ENCODE measurements around the gene PDIK1L. TPM values are rescaled to one million over a fixed set of nuclear protein-coding genes. Genes with fewer than 3 reads are reported as not detected.

Gene PDIK1L
- 10 to 100 TPM; 21.0 to 25.8 TPM for total RNA-seq

DNA sequence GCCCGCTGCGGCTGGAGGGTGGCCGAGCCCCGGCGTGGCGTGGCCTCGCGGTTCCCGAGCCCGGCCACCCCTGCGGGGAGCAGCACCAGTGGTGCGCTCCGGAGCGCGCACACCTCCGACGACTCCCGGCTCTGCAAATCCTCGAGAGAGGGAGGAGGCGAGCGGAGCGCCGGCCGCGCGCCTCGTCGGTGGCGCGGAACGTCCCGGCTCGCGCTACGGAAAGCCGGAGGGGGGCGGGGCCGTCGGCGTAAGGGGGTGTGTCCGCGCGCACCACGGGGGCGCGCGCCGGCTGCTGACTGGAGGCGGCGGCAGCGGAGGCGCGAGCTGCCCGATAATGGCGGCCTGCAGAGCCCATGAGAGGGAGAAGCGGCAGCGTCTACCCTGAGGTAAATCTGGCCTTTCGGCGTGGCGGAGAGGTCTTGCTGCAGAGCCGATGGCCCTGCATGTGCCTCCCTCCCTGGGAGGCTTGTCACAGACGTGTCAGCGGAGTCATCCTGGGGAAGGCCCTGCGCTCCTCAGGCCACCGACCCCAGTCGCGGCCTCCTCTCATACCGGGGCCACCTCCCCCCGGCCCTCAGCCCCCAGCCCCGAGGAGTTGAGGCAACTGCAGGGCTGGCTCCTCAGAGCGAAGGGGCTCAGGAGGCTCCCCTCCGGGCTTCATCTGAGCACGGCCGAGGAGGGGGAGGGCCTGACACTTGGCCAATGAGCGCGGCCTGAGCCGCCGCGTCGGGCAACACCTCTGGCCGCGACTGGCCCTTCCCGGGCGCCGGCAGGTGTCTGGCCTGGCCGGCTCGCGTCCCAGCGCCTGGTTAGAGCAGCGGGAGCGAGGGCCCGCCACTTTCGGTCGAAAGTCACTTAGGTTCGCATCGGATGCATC is at the start of gene PDIK1L:
Gene PDIK1L (plus strand): TSS at position 295 of the 877 bp plus-strand sequence. CDS start 2,485 bp downstream, outside the sequence.
- Mint-ChIP-seq H3K27ac (peak within 1 kb of the TSS; percentile 92), H3K9me3 (no peaks in the 10 kb centered on the region), H3K4me1 (peaks cover 38% of the 10 kb centered on the region), H3K36me3 (ENCODE audit: low read depth) (peaks cover 8% of the 10 kb centered on the region), H3K27me3 (no peaks in the 10 kb centered on the region), H3K4me3 (peak within 1 kb of the TSS; percentile 89)
- CTCF ChIA-PET = interaction anchor here (0.6 to 2.5 kb wide), 6 partner anchors 10 to 948 kb away, joined by 3 to 8 read pairs (median 4); partner anchors contain the start of gene ZNF593
- peak; percentile 93 for DNase-seq
- POLR2A ChIA-PET = interaction anchor here (0.8 to 1.9 kb wide), 3 partner anchors 12 to 27 kb away, joined by 4 to 9 read pairs (median 8); no protein-coding TSS in a partner anchor

DNA sequence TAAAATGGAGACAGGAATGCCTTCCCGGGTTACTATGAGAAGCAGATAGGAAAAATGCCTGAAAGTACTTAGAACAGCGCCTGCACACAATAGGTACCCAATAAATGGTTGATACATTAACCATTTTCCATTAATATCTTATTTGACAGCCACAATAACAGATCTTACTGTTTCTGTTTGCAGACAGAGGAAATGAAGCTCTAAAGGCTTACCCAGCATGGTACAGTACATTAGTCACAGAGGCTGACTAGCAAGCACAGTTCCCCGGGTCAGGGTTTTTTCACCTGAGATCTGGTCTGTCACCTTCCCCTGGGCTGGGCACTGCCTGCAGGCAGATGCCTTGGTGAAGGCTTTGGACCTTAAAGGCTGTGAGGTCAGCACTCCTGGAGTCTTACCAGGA is 47.1 kb upstream of the PDIK1L start:
- CTCF ChIA-PET = interaction anchor here (1.2 to 1.8 kb wide), 4 partner anchors 11 to 105 kb away, joined by 4 to 6 read pairs (median 4); partner anchors contain the start of gene ZNF593
- Mint-ChIP-seq H3K4me3 (no peak overlapping the region), H3K9me3 (no peaks in the 10 kb centered on the region)

DNA sequence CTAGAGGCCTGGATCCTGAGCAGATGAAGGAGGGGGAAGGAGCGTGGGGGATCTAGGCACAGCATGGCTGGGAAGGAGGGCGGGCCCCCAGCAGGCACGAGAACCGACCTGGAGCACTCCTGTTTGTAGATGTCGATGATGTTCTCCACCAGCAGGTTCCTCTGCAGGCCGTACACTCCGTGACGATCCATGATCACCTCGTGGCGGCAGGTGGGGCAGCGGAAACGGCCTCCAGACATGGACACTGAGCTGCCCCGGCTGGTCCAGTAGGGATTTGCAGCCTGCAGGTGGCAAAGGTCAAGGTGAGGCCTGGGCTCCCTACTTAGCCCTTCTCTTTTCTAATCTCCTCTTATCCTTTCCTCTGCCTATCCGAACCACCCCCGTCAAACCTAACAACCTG is 45.5 kb upstream of the PDIK1L start:
- Mint-ChIP-seq H3K4me3 (no peak overlapping the region), H3K27me3 (peaks cover 20% of the 10 kb centered on the region), H3K36me3 (ENCODE audit: low read depth) (no peaks in the 10 kb centered on the region), H3K4me1 (no peaks in the 10 kb centered on the region), H3K27ac (no peak overlapping the region), H3K9me3 (no peaks in the 10 kb centered on the region)
- ChIA-PET CTCF (interaction anchor here (0.6 to 1.8 kb wide), 7 partner anchors 12 to 715 kb away, joined by 3 to 5 read pairs (median 3); partner anchors contain the start of gene ZNF593), POLR2A (no interaction called here)
- no peak for DNase-seq

More for the DNA sequence above, 47.1 kb upstream of the PDIK1L start:
- no peak for DNase-seq
- no peaks in the 10 kb centered on the region for H3K4me1 Mint-ChIP-seq
- no peak overlapping the region for H3K27ac Mint-ChIP-seq
- H3K27me3 Mint-ChIP-seq = peaks cover 16% of the 10 kb centered on the region
- POLR2A ChIA-PET = no interaction called here
- H3K36me3 Mint-ChIP-seq (ENCODE audit: low read depth) = no peaks in the 10 kb centered on the region

DNA sequence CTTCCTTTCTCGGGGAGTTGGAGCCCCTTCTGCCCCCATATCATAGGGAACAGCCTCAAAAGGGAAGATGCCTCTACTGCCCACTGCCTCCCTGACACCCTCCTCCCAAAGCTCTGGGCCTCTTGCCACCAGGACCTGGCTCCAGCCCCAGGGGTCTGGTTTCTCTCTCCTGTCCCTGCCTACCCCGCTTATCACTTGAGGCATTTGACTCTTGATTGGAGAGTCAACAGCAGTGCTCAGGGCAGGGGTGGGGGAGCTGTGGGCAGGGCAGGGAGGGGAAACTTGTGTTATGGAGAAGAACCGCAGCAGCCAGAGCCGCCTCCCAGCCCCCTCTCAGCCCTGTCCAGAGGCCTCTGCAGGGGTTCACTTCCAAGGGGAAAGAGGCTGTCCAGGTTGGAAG is 44.8 kb upstream of the PDIK1L start:
- POLR2A ChIA-PET = no interaction called here
- Mint-ChIP-seq H3K4me1 (no peaks in the 10 kb centered on the region), H3K36me3 (ENCODE audit: low read depth) (no peaks in the 10 kb centered on the region), H3K27me3 (peaks cover 19% of the 10 kb centered on the region), H3K27ac (peak overlapping the region; percentile 37), H3K9me3 (no peaks in the 10 kb centered on the region), H3K4me3 (no peak overlapping the region)
- no peak for DNase-seq
- CTCF ChIA-PET = interaction anchor here (0.6 to 1.3 kb wide), 6 partner anchors 11 to 715 kb away, joined by 3 to 5 read pairs (median 4); no protein-coding TSS in a partner anchor

DNA sequence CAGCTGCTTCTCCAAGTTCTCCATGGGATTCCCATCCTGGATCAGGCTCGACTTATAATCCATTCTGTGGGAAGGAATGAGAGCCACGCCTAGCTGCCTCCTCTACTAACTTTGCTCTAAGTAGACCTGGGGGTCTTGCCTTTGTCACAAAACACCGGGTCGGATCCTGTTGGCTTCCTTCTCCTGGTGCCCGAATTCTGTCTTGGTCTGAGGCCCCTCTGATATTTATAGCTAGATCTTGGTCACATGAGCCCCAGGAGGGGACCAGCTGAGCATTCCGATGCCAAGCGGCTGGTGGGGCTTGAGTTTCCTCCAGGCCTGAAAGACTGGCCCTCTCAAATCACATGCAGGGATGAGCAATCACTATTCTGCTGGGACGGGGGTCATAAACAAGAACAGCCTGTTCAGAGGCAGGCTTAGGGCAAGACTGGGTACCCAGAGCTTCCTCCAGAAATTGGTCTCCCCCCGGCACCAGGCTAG is 44.2 kb upstream of the PDIK1L start, which contains the start of gene TRIM63:
Gene TRIM63 (minus strand): TSS at position 199 of the 480 bp plus-strand sequence. CDS start 136 bp downstream, at position 63.
- ChIA-PET CTCF (interaction anchor here (0.6 to 1.0 kb wide), 3 partner anchors 9 to 70 kb away, joined by 3 to 5 read pairs (median 3); no protein-coding TSS in a partner anchor), POLR2A (no interaction called here)
- Mint-ChIP-seq H3K9me3 (no peaks in the 10 kb centered on the region), H3K27ac (peak within 1 kb of the TSS; percentile 37), H3K4me1 (no peaks in the 10 kb centered on the region), H3K4me3 (no peak within 1 kb of the TSS), H3K36me3 (ENCODE audit: low read depth) (no peaks in the 10 kb centered on the region), H3K27me3 (peaks cover 21% of the 10 kb centered on the region)
- DNase-seq = no peak

DNA sequence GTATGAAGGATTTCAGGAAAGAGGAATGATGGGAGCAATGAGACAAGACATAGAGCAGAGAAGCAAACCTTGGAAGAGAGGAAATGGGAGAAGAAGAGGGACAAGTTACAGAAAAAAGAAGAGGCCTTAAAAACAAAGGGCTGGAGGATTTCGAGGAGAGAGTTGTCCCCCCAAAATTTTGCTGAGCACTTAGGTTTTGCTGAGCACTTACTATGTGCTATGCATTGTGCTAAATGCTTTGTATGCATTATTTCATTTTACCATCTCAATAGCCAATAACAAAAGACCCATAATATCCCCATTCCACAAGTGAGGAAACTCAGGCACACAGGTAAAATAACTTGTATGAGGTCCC is 41.7 kb upstream of the PDIK1L start:
- Mint-ChIP-seq H3K9me3 (no peaks in the 10 kb centered on the region), H3K36me3 (ENCODE audit: low read depth) (no peaks in the 10 kb centered on the region), H3K27me3 (peaks cover 29% of the 10 kb centered on the region), H3K4me3 (no peak overlapping the region), H3K27ac (no peak overlapping the region), H3K4me1 (no peaks in the 10 kb centered on the region)
- DNase-seq = no peak
- ChIA-PET POLR2A (no interaction called here), CTCF (interaction anchor here (0.5 to 1.4 kb wide), 4 partner anchors 16 to 1986 kb away, joined by 3 to 4 read pairs (median 3); no protein-coding TSS in a partner anchor)

DNA sequence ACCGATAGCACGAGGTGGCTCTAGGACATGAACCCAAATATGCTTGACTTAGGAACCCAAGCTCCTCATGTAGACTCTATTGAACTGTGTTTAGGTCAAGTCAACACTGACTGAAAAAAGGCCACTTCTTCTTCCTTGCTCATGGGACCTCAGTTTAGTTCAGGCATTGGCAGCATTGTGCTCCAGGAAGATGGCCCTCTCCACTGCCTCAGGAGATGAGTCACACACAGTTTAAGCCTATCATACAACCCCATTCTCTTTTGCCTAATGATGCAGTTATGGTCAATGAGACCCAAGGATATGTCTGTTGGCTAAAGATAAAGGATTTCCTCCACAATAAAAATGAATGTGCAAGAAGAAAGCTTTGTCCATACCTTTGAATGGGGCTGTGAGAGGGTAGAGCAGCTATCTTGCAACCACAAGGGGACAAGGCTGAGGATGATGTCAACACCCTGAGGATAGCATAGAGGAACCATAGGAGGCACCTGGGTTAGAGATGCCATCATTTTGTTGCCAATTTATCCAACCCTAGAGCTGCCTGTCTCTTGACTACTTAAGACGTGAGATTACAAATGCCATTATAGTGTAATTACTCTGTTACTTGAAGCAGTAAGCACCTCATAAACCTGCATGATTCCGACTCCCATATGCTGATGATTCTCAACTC is 41.2 kb upstream of the PDIK1L start:
- CTCF ChIA-PET = interaction anchor here (0.5 to 1.4 kb wide), 4 partner anchors 15 to 231 kb away, joined by 3 to 4 read pairs (median 3); no protein-coding TSS in a partner anchor
- no peak overlapping the region for H3K27ac Mint-ChIP-seq
- H3K4me3 Mint-ChIP-seq = no peak overlapping the region
- DNase-seq = no peak
- H3K4me1 Mint-ChIP-seq = peaks cover 3% of the 10 kb centered on the region
- H3K27me3 Mint-ChIP-seq = peaks cover 29% of the 10 kb centered on the region
- H3K9me3 Mint-ChIP-seq = no peaks in the 10 kb centered on the region
- H3K36me3 Mint-ChIP-seq (ENCODE audit: low read depth) = no peaks in the 10 kb centered on the region
- POLR2A ChIA-PET = no interaction called here

DNA sequence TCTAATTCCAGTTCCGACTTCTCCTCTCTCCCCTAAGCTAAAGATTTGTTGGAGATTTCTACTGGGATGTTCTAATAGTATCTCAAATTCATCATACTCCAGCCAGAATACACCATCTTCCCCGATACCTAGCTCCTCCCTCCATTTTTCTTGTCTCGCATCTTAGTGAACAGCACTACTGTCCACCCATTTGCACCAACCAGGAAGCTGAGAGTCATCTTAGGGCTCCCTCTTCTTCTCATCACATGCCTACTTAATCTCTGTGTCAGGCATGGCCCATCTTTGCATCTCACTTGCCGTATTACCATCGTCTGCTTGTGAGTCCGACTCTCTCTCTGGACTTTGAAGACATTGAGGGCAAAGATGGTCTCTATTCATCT is 40.7 kb upstream of the PDIK1L start:
- H3K27me3 Mint-ChIP-seq = peaks cover 29% of the 10 kb centered on the region
- H3K4me3 Mint-ChIP-seq = no peak overlapping the region
- no peak for DNase-seq
- H3K36me3 Mint-ChIP-seq (ENCODE audit: low read depth) = no peaks in the 10 kb centered on the region
- H3K9me3 Mint-ChIP-seq = no peaks in the 10 kb centered on the region
- POLR2A ChIA-PET = no interaction called here
- CTCF ChIA-PET = interaction anchor here (0.6 to 1.4 kb wide), 2 partner anchors 35 to 94 kb away, joined by 3 read pairs; no protein-coding TSS in a partner anchor
- H3K4me1 Mint-ChIP-seq = peaks cover 8% of the 10 kb centered on the region
- H3K27ac Mint-ChIP-seq = no peak overlapping the region

DNA sequence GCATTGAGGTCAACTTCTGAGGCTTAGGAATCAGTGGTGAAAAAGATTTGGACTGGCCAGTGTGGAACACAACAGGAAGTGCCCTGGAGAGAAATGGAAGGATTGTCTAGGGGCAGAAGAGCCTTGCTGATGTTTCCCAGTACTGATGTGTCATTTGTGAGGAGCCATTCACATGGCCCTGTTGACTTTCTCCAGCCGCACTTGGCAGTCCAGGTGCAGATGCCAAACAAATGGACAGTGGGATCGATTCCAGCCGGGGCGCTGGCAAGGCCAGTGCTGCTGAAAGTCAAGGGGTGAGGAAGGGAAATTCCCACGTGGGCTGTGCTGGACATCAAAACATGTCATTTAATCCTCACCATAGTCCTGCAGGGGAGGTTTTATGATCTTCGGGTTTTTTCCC is 39.3 kb upstream of the PDIK1L start:
- H3K27ac Mint-ChIP-seq = no peak overlapping the region
- H3K4me3 Mint-ChIP-seq = no peak overlapping the region
- ChIA-PET POLR2A (no interaction called here), CTCF (interaction anchor here (1.0 kb wide), 1 partner anchor 16 kb away, joined by 5 read pairs; no protein-coding TSS in a partner anchor)
- DNase-seq = no peak
- peaks cover 15% of the 10 kb centered on the region for H3K4me1 Mint-ChIP-seq
- H3K9me3 Mint-ChIP-seq = no peaks in the 10 kb centered on the region
- peaks cover 31% of the 10 kb centered on the region for H3K27me3 Mint-ChIP-seq
- no peaks in the 10 kb centered on the region for H3K36me3 Mint-ChIP-seq (ENCODE audit: low read depth)

DNA sequence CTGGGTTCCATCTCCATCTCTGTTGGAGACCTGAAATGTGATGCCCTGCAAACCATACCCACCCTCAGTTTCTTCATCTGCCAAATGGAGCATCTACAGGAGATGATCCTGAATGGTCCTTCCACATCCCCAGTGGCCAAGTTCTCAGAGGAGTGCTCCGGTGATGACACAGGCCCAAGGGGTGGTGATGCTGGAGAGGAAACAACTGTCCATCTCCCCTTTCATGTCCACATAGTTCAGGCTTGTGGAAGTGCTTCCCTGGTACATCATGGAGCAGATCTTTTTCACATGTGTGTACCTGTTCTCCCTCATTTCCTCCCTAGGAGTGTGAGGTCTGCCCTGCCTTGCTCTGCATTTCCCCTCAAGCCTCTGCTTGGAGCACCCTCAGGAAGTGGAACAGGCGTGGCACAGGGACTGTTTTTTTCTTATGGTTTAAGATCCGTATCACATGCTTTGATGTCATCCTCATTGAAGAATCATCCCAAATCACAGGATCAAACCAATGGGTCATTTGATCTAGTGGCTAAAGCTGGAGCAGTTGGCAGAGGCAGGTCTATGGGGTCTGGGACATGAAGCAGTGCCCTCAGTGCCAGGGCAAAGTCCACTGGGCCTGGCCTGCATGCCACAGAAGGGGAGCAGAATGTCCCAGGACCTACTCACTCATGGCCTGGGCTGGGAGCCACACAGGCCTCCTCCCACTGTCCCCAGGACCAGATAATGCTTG is 36.0 kb upstream of the PDIK1L start:
- Mint-ChIP-seq H3K27me3 (peaks cover 26% of the 10 kb centered on the region), H3K4me3 (no peak overlapping the region), H3K4me1 (peaks cover 15% of the 10 kb centered on the region), H3K27ac (no peak overlapping the region), H3K36me3 (ENCODE audit: low read depth) (no peaks in the 10 kb centered on the region), H3K9me3 (no peaks in the 10 kb centered on the region)
- DNase-seq = no peak
- ChIA-PET CTCF (interaction anchor here (1.8 kb wide), 1 partner anchor 10 kb away, joined by 4 read pairs; no protein-coding TSS in a partner anchor), POLR2A (no interaction called here)

DNA sequence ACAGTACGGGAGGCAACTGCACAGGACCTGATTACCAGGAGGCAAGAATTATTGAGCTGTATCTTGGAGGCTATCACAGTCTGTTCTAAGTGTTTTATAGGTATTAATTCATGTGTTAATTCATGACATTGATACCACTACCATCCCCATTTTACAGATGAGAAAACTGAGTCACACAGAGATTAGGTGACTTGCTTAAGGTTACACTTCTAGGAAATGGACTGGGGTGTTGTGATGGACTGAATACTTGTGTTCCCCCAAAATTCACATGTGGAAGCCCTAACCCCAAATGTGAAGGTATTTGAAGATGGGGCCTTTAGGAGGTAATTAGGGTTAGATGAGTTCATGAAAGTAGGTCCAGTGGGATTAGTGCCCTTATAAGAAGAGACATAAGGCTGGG is 34.1 kb upstream of the PDIK1L start:
- Mint-ChIP-seq H3K36me3 (ENCODE audit: low read depth) (no peaks in the 10 kb centered on the region), H3K4me1 (peaks cover 15% of the 10 kb centered on the region), H3K4me3 (no peak overlapping the region), H3K9me3 (no peaks in the 10 kb centered on the region), H3K27ac (no peak overlapping the region), H3K27me3 (peaks cover 16% of the 10 kb centered on the region)
- ChIA-PET POLR2A (no interaction called here), CTCF (interaction anchor here (0.6 to 1.8 kb wide), 4 partner anchors 8 to 92 kb away, joined by 3 to 5 read pairs (median 4); partner anchors contain the start of gene ZNF593)
- no peak for DNase-seq

Measured in activated CD4-positive, alpha-beta T cell treated with anti-CD3 and anti-CD28 coated beads, Interleukin-2, amount 10 ng/mL, durations not matched to agents 7 days and 5 days (primary cell).